HG03571 (cell line): Measurements from ENCODE around the gene CEP128.
A peak's percentile ranks its signal among the peaks of the same experiment; 100 is the strongest.
"Not testable (repeated sequence)": the region's sequence is repeated elsewhere in the genome, so short reads cannot be mapped to it uniquely, and the experiment has no call there.

Experiments
- ATAC-seq: cut with Tn5 transposase; IDR thresholded peaks from one replicate; pipeline ENCODE4 v1.9.1; 2021; ENCODE audit not compliant: unreplicated experiment

Gene CEP128

DNA sequence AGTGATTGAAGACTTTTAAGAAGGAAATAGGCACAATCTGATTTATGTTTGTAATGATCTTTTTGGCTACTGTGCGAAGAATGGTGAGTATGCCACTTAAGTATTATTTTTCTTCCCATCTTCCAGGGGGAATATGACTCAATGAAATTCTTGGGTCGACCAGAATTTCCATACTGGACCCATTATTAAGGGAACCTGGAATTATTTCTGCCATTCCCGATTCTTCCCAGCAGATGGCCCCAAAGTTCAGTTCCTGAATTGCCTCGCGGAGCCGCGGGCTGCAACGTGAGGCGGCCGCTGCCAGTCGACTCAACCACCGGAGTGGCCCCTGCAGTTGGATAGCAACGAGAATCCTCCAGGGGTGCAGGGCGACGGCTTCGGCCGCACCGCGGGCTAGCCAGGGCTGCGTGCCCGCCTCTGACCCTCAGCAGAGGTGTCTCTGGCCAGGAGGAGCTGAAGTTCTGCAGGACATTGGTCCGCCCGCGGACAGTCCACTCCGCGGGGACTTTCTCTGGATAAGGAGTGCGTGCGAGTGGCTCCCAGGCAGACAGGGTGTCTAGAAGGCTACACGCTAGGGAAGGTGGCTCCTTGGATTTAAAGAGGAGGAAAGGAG lies 13.3 kb upstream of the CEP128 start:
- no peak for ATAC-seq

DNA sequence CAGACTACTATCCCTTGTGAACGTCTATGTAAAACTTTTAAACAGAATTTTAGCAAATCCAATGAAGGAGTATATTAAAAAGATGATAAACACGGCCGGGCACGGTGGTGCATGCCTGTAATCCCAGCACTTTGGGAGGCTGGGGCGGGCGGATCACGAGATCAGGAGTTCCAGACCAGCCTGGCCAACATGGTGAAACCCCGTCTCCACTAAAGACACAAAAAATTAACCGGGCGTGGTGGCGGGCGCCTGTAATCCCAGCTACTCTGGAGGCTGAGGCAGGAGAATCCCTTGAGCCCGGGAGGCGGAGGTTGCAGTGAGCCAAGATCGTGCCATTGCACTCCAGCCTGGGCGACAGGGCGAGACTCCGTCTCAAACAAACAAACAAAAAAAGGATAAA lies 11.7 kb upstream of the CEP128 start:
- not testable (repeated sequence) for ATAC-seq

DNA sequence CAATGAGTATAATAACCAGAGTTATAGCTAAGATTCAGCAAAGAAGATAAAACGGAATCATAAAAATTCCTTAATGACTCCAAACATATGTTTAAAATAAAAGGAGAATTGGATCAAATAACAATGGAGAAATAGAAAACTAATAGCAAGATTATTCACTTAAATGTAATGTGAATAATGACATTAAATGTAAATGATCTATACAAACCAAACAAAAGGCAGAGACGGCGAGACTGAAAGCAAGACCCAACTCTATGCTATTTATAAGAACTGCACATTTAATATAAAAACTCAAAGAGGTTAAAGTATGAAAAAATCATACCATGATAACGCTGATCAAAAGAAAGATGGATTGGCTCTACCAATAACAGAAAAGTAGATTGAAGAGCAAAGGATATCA lies 10.0 kb upstream of the CEP128 start:
- ATAC-seq: no peak

DNA sequence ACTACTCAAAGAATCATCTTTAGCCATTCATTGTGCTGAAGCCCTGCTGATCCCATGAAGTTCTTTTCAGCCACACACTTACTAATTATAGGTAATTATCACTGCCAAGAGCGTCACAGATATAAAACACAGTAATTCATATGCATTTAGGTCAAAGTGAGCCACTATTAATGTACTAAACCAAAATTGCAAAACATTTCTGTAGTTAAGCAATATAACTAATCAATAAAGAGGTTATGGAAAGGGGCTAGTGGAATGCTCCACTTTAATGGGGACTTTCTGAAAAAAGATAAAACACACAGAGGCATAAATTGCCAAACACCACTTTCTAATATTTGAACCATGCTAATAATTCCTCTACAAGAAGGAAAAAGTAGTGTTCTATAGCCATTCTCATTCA lies 6.8 kb upstream of the CEP128 start:
- ATAC-seq: no peak

DNA sequence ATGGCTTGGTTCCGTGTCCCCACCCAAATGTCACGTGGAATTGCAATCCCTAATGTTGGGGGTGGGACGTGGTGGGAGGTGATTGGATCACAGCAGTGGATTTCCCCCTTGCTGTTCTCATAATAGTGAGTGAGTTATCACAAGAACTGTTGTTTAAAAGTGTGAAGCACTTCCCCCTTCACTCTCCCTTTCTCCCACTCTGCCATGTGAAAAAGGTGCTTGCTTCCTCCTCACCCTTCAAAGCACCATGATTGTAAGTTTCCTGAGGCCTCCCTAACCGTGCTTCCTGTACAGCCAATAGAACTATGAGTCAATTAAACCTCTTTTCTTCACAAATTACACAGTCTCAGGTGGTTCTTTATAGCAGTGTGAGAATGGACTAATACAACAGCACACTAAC lies 5.3 kb upstream of the CEP128 start:
- no peak for ATAC-seq

DNA sequence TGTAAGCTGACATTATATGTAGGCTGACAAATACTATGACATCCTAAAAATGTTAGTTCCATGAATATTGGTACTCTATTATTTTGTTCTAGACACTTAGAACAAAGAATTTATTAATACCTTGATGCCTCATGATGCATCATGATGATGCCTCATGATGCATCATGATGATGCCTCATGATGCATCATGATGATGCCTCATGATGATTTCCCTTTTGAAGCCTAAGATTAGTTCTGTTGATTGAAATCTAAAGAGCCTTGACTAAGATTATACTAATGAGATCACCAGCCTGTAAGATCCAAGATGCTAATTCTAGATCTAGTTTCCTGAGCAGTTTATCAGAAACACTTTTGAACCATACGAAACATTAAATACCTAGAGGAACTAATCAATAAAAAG lies 4.6 kb upstream of the CEP128 start:
- ATAC-seq: no peak

DNA sequence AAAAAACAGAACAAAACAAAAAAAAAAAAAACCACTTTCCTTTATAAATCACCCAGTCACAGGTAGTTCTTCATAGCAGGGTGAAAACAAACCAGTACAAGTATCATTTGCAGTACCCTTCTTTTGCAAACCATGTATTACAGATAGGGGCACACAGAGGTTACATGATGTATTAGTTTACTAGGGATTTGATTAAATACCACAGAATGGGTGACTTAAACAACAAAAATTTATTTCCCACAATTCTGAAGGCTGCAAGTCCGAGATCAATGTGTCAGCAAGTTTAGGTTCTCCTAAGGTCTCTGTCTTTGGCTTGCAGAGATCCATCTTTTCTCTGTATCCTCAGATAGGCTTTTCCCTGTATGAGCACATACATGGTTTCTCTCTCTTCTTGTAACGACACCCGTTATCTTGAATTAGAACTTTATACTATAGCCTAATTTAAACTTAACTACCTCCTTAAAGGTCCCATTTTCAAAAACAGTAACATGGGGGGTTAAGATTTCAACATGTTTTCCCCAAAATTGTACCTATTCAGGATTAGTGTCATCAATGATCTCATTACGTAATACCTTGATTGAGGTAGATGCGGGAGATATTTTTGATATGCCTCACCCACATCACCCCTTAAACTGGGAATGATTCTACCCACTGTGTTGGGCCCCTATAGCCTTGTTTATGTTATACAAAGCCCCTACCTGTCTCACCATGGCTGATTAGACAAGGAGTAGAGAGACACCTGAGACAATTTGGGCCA lies 3.5 kb upstream of the CEP128 start:
- no peak for ATAC-seq

DNA sequence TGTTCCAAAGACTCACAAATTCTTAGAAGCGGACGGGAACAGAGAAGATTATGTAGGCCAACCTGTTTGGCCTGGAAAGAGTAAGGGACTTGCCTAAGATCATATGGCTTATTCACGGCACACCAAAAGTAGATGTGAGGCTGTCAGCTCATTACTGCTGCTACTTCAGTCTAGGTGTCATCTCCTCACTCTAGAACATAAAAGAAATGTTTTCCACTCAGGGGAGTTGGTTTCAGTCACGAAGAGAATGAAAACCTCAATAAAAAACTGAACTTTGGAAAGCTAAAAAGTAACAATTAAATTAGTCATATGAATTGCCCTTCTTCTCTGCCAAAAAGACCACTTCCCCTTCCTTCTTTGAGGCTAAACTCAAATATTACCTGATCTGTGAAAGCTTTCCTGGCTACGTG lies 658 bp upstream of the CEP128 start:
- ATAC-seq: peak; percentile 15

DNA sequence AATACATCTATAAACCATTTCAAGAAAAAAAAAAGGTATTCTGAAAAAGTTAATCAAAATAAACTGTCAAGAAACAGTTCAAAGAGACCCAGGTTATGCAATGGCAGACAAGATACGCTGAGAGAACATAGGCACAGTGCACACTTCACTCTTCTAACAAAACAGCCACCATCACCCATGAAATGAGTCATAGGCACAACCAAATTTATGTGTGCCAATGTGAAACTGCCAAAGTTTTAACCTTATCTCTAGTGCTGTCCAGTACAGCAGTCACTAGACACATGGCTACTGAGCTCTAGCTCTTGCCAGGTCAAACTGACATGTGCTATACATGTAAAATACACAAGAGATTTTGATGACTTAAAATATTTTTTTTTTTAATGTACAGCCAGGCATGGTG lies 1.4 kb downstream of the CEP128 start:
- ATAC-seq: no peak

DNA sequence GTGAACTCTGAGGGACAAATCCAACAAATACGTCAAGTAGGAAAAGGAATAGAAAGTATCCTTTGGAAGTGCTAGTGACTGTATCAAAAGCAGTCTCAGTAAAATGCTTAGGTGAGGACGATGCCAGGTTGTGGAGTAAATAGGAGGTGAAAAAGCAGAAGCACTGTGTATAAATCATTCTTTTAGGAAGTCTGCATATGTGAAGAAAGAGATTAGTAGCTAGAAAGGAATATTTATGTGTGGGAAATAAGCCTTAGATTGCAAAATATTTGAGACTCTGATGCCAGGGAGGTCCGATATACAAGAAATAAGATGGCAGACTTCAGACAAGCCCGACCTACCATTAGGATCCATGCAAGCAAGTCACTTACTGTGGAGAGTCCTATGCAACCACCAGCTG lies 7.9 kb downstream of the CEP128 start:
- no peak for ATAC-seq

DNA sequence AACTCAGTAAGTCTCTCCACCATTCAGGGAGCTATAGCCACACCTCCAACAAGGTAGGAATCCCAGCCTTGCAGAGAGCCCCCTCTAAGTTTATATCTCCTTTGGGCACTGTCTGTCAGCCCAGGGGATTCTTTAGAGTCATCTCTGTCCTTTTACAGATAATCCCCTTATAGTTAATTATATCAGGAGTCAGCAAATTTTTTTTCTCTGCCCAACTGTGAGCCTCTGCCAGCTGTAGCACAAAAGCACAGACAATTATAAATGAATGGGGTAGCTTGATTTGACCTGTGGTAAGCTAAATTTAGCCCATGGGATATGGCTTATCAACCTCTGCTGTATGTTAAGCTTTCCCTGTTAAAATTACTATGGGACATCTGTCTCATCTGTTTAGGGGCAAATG lies 8.3 kb downstream of the CEP128 start:
- ATAC-seq: no peak

DNA sequence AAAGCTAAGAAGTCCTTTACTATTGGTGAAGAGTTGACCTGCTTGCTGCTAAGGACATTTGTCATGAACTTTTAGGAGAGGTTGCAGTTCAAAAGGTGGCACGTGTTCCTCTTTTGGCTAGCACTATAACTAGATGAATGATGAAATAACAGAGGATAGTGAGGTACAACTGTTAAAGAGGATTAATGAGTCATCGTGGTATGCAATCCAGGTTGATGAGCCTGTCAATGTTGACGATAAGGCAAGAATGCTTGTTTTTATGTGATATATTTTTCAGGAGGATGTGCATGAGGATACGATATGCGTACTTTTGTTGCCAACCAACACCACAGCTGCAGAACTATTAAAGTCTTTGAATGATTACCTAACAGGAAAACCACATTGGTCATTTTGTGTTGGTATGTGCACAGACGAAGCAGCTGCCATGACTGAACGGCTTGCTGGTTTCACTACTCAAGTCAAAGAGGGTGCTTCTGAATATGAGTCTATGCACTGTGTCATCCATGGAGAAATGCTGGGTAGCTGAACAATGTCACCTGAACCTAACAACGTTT lies 10.6 kb downstream of the CEP128 start:
- ATAC-seq: peak; percentile 98

DNA sequence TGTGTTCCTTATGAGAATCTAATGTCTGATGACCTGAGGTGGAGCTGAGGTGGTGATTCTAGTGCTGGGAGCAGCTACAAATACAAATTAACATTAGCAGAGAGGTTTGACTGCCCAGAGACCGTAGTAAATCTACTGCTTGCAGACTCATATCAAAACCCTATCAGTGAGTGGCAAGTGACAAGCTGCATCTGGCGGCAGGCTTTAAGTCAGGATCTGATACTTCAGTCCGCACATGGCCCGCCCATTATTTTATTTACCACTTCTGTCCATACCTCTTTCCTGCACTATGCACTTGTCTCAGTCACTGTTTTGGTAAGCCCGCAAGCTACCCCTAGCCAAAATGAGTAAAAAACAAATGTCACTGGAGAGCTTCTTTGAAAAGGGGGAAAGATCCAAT lies 11.4 kb downstream of the CEP128 start:
- no peak for ATAC-seq

DNA sequence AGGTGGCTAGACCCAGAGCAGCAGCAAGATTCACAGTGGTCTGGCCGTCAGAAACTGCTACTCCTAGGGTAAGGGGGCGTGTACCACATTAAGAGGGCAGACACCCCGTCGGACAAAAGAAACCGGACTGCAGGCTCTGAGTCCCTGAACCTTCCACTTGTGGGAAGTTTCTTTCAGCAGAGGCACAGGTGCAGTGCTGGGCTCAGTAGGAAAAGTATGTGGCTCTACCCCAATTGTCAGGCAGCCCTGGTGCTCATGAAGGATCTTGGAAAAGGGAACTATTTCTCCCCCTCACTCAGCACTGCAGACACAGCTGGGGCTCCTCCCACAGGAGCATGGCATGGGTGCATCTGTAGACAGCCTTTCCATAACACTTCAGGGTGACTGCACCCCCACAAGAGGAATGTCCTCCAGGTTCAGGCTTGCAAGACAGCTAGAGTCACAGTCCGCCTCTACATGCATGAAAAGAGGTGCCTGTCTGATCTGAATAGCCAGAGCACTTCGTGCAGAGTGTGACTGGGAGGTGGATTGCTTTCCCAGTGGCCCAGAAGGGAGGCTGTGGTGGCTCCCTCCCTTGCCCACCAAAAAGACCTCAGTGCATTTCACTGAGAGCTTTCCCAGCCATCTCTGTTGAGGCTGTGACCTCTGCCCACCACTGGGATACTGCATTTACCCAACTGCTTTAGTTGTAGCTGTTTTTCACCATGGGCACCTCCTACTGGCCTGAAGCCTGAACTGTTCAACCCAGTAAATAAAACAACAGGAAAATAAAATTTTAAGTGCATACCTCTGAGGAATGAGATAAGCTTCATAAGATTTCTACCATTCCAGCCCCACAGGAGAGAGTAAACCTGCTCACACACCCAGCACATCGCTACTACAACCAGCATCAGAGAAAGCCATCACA lies 14.2 kb downstream of the CEP128 start:
- ATAC-seq: no peak

DNA sequence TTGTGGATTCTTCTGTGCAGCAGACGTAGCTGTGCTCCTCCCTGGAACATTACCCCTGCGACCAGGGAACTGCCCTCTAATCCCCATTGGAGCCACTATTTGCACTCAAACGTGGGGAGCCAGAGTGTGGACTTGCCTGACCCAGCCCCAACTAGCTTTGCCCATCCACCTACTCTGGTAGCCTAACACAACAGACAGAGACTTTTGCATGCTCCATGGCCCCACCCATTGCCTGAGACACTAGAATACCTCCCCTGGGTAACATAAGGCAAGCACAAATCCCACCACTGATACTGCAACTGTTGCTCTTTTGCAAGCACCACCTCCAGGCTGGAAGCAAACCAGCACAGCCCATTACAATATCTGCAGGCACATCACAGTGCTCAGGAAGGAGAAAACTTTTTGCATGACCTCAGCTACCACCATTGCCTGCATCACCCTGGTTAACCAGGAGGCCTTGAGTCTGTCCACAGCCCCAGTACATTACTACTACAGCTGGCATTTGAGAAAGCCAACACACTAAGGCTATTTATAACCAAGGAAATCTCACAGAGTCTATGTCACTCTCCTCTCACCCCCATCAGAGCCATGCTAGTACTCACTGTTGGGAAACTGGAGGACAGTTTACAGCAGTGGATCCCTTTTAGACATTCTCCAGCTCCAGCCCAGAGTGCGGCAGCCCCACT lies 15.0 kb downstream of the CEP128 start:
- no peak for ATAC-seq

DNA sequence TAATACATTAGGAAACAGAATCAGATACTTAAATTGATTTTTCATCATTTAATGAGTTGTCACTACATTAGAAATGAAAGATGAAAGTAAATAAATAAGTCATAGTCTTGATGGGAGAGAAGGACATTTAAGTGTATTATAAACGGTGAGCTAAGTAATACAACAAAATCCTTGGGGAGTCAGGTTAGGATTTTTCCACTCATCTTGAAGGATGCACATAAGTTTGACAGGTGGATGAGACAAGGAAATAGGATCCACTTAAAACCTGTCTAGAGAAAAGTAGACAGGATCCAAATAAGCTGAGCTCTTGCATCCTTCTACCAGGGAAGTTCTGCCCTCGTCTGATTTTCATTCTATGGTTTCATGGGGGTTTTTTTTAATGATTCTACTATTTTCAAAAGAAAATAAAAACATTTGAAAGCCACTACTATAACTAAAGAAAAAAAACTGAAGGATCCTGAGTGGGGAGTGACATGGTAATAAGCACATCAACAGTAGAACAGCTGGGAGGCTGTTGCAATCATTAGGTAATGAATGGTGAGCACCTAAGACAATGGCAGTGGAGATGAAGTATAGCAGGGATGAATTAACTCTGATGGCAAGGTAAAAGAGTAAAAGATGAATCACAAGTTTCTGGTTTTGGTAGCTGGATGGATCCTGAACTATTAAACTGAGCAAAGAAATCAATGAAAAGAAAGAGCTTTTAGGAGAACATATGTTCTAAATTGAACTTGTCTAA lies 17.0 kb downstream of the CEP128 start:
- no peak for ATAC-seq

DNA sequence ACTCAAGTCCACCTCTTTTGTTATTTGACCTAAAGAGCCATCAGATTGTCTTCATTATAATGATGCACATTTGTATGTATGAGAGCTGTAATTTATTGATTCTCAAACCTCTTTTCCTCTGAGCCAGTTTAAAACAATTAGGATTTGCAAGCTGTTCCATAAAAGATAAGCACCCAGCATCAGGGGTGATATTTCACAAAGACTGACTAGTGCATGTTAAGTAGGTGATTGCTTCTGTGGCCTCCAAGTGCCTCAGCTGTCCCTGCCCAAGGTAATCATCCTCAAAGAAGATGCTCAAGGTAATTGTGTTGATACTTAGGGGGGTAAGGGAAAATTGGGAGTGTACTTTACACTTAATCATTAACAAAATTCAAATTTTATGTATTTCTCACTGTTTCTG lies 18.2 kb downstream of the CEP128 start:
- no peak for ATAC-seq

DNA sequence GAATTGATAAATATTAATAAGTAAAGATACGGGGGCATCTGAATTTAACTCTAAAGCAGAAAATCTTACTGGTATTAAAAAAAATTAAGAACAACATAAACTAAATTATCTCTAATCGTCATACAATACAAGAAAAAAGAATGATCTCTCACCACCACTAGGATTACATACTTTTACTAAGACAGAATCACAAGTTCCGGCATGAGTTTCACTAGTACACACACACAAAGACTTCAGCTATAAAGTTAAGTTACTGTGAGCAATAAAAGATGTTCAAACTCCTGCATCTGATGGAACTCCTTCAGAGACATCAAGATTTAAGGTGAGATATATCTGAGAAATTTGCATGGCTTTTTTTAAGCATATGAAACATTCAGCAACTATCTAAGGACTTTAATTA lies 21.9 kb downstream of the CEP128 start:
- no peak for ATAC-seq

DNA sequence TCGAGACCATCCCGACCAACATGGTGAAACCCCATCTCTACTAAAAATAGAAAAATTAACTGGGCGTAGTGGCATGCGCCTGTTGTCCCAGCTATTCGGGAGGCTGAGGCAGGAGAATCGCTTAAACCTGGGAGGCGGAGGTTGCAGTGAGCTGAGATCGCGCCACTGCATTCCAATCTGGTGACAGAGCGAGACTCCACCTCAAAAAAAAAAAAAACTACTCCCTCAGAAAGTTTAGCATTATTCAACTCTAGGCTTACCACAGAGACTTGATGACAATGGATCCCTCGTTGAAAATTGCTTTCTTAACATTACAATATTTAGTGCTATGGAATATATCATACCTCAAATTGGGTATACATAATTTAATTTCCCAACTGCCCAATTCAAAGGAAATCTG lies 29.5 kb downstream of the CEP128 start:
- ATAC-seq: not testable (repeated sequence)

DNA sequence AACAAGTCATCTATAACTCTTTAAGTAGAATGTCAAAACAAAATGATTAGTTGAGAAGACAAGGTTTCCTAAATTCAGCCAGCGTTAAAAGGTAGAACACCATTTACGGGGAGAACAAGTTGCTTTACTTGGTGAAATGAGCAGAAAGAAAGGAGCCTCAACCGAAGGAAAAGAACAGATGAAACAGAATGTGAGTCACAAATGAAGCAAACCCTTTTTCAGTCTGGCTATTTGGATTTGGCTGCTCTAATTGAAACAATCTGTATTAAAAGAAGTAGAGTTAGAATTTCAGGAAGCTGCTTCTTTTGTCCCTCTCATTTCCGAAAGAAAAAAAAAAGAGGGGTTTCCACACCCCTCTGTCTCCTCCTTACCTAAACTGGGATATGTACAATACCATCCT lies 34.6 kb downstream of the CEP128 start:
- no peak for ATAC-seq
